Left colon (tissue), 2 donors: ENCODE measurements around the gene FGFBP2. TPM values are rescaled to one million over a fixed set of nuclear protein-coding genes. Genes with fewer than 3 reads are reported as not detected.
"Not testable (repeated sequence)": the region's sequence is repeated elsewhere in the genome, so short reads cannot be mapped to it uniquely, and the experiment has no call there.

Experiments used
- ATAC-seq: fragments of 200-7000 bp; cut with Tn5 transposase; one replicate; pipeline ENCODE4 v1.9.1; 2020; ENCODE audit warnings: mild to moderate bottlenecking, moderate library complexity
- DNase-seq, 2 donors: peaks; one replicate each; pipeline ENCODE4 v3.0.0-alpha.2; 2020
- intact Hi-C, 2 donors: fragments of 100-400 bp; cut with DNase I in 1 of 2; cut with micrococcal nuclease in 1 of 2; formaldehyde crosslinking; loops; one replicate each; pipeline versions ENCODE4 v1.11.2 to v1.14.0; 2022; cut with DNase I, micrococcal nuclease
- total RNA-seq, 2 donors: library from RNA; stranded (reverse); fragmentation: NEBNext Ultra II Directional; extraction: Animal tissue kit (Norgen Biotek cat#: 25700); gene quantifications; one replicate each; pipeline ENCODE4 v1.2.1, GENCODE V29; 2021
- donor health status: DM: no; HTN: no; CAD: no.
- donor health status: DM: yes; HTN: yes; CAD: no.

FGFBP2 gene
- total RNA-seq, 2 donors from 2014 or later = 0.49 to 0.75 TPM

GRCh38 chr4:15938640-15939039 lies 24.3 kb downstream of the FGFBP2 start, which contains the start of gene FGFBP1:
Gene FGFBP1, minus strand, starts transcription at chr4:15938740. Its CDS starts 2,108 bp downstream, at chr4:15936632.
- intact Hi-C loops = no loop called here
- DNase-seq = no peak
- no peak for ATAC-seq

- DNase-seq (peak; percentile 89 to 92), ATAC-seq (peak; percentile 93)
- intact Hi-C loops = no loop called here
Observed at GRCh38 chr4:15938182-15938581, 24.8 kb downstream of the FGFBP2 start.

- peak; percentile 61 for ATAC-seq
- intact Hi-C loops = no loop called here
- DNase-seq = peak; percentile 69 to 78
Observed at GRCh38 chr4:15936495-15936894, 26.5 kb downstream of the FGFBP2 start.

- DNase-seq (no peak), ATAC-seq (no peak)
- intact Hi-C loops = no loop called here
Observed at GRCh38 chr4:15935504-15936402, 27.2 kb downstream of the FGFBP2 start.

- intact Hi-C loops = no loop called here
- DNase-seq (no peak), ATAC-seq (no peak)
Observed at GRCh38 chr4:15934259-15934658, 28.7 kb downstream of the FGFBP2 start.

GRCh38 chr4:15931451-15932210 lies 31.3 kb downstream of the FGFBP2 start:
- intact Hi-C loops = no loop called here
- DNase-seq (no peak), ATAC-seq (no peak)

- DNase-seq (no peak), ATAC-seq (no peak)
- intact Hi-C loops = no loop called here
Observed at GRCh38 chr4:15930314-15930713, 32.7 kb downstream of the FGFBP2 start.

GRCh38 chr4:15929540-15929939 lies 33.4 kb downstream of the FGFBP2 start:
- no peak for DNase-seq
- ATAC-seq = no peak
- intact Hi-C loops = no loop called here

- DNase-seq (no peak), ATAC-seq (no peak)
- intact Hi-C loops = no loop called here
Observed at GRCh38 chr4:15928883-15929282, 34.1 kb downstream of the FGFBP2 start.

GRCh38 chr4:15926486-15926885 lies 36.5 kb downstream of the FGFBP2 start:
- intact Hi-C loops = no loop called here
- DNase-seq (no peak), ATAC-seq (no peak)

- DNase-seq (no peak), ATAC-seq (no peak)
- intact Hi-C loops = no loop called here
Observed at GRCh38 chr4:15925830-15926229, 37.1 kb downstream of the FGFBP2 start.

- ATAC-seq = no peak
- intact Hi-C loops = no loop called here
- no peak for DNase-seq
Observed at GRCh38 chr4:15921592-15921932, 41.4 kb downstream of the FGFBP2 start.

GRCh38 chr4:15920723-15921591 lies 42.0 kb downstream of the FGFBP2 start:
- intact Hi-C loops = no loop called here
- DNase-seq (peak; percentile 54 to 65), ATAC-seq (peak; percentile 52)

- intact Hi-C loops = no loop called here
- peak; percentile 68 to 75 for DNase-seq
- ATAC-seq = peak; percentile 97
Observed at GRCh38 chr4:15918484-15919129, 44.4 kb downstream of the FGFBP2 start.

GRCh38 chr4:15917297-15917696 lies 45.7 kb downstream of the FGFBP2 start:
- DNase-seq (no peak), ATAC-seq (no peak)
- intact Hi-C loops = no loop called here

- intact Hi-C loops, DNase-seq, ATAC-seq: not testable (repeated sequence)
Observed at GRCh38 chr4:15916358-15916757, 46.6 kb downstream of the FGFBP2 start.

GRCh38 chr4:15914736-15915135 lies 48.2 kb downstream of the FGFBP2 start:
- intact Hi-C loops = no loop called here
- ATAC-seq (no peak), DNase-seq (no peak)

GRCh38 chr4:15914291-15914690 lies 48.7 kb downstream of the FGFBP2 start:
- DNase-seq = no peak
- intact Hi-C loops = no loop called here
- ATAC-seq = no peak

- DNase-seq (no peak), ATAC-seq (peak; percentile 21)
- intact Hi-C loops = no loop called here
Observed at GRCh38 chr4:15913631-15913970, 49.4 kb downstream of the FGFBP2 start.
